HUES6 (cell line): ENCODE measurements around the gene TRAPPC5.

ENCODE experiments used
- H3K27ac ChIP-seq: 2 replicates; pipeline ENCODE4 v1.7.0; 2013; ENCODE audit warnings: low read depth, mild to moderate bottlenecking, low read length, inconsistent platforms
- H3K27me3 ChIP-seq: 2 replicates; pipeline ENCODE4 v1.6.1; 2013; ENCODE audit warnings: low read length; ENCODE audit not compliant: control insufficient read depth, insufficient read depth
- H3K36me3 ChIP-seq: 2 replicates; pipeline ENCODE4 v1.6.1; 2013; ENCODE audit warnings: low read length; ENCODE audit not compliant: control insufficient read depth, insufficient read depth
- H3K4me1 ChIP-seq: 2 replicates; pipeline ENCODE4 v1.6.1; 2013; ENCODE audit warnings: low read length; ENCODE audit not compliant: control insufficient read depth, insufficient read depth
- H3K4me3 ChIP-seq: 2 replicates; pipeline ENCODE4 v1.5.1; 2013; ENCODE audit warnings: low read depth, low read length
- H3K9ac ChIP-seq: one replicate; pipeline ENCODE4 v1.6.1; 2013; ENCODE audit warnings: mild to moderate bottlenecking, low read length
- H3K9me3 ChIP-seq: 2 replicates; pipeline ENCODE4 v1.6.1; 2013; ENCODE audit warnings: low read depth, low read length; ENCODE audit not compliant: control insufficient read depth, insufficient read depth

Gene TRAPPC5

DNA sequence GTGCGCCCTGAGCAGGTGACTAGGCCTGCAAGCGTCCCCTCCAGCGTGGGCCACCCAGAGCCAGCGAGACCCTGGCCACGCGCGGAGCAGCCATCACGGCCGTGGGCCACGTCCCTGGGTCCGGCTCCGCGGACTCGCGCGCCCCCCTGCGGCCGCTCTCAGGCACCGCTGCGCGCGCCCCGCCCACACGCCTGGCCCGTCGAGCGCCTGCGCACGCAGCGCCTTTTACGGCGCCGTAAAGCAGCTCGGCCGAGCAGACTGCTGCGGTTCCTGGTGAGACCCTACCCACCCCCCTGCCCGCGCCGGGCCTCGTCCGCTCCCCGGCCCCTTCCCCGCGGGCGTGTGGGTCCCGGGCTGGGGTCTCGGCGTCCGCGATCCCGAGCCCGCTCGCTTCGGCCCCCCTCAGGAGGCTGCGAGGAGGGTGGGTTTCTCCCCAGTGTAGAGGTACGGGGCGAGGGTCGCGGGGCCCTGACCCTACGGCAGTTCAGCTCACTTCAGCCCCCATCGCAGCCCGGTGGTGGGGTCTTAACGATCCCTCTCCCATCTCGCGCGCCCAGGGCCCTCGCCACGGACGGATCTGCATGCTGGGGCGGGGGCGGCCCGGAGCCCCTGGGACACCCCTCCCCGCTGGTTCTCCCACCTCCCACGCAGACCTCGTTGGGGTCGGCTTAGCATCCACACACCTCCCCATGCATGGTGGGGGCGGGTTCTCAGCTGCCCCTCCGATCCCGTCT, at the start of gene TRAPPC5:
Gene TRAPPC5 (plus strand): TSS at position 228 of the 734 bp plus-strand sequence. CDS start 1,421 bp downstream, outside the sequence.
- H3K36me3 ChIP-seq: peaks cover 10% of the 10 kb centered on the region
- no peaks in the 10 kb centered on the region for H3K9me3 ChIP-seq
- H3K27ac ChIP-seq: peak within 1 kb of the TSS; percentile 51; the same call in 1 of the 2 replicates
- peaks cover 10% of the 10 kb centered on the region for H3K4me1 ChIP-seq
- H3K9ac ChIP-seq: peak within 1 kb of the TSS; percentile 76
- peaks cover 40% of the 10 kb centered on the region for H3K27me3 ChIP-seq
- peak within 1 kb of the TSS; percentile 91 for H3K4me3 ChIP-seq

DNA sequence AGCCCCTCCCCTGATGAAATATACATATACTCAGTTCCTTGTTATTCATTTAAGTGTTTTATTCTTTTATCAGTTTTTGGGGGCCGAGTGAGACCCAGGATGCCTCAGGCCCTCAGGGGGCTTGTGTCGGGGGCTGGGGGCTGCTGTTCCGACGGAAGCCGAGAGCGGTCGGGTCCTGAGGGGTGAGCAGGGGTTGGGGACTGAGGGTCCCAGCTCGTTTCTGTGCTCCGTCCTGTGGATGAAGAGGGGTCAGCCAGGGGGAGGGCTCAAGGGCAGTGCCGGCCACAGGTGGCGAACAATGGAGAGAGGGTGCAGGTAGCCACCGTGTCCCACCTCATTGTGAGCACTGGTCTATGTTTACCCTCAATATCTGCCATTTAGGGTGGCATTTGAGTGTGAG, 49.1 kb upstream of the TRAPPC5 start:
- Histone ChIP-seq H3K9me3 (no peaks in the 10 kb centered on the region), H3K4me1 (peaks cover 4% of the 10 kb centered on the region), H3K27ac (no peak overlapping the region), H3K4me3 (no peak overlapping the region), H3K36me3 (peaks cover 20% of the 10 kb centered on the region), H3K9ac (no peak overlapping the region), H3K27me3 (peaks cover 26% of the 10 kb centered on the region)

DNA sequence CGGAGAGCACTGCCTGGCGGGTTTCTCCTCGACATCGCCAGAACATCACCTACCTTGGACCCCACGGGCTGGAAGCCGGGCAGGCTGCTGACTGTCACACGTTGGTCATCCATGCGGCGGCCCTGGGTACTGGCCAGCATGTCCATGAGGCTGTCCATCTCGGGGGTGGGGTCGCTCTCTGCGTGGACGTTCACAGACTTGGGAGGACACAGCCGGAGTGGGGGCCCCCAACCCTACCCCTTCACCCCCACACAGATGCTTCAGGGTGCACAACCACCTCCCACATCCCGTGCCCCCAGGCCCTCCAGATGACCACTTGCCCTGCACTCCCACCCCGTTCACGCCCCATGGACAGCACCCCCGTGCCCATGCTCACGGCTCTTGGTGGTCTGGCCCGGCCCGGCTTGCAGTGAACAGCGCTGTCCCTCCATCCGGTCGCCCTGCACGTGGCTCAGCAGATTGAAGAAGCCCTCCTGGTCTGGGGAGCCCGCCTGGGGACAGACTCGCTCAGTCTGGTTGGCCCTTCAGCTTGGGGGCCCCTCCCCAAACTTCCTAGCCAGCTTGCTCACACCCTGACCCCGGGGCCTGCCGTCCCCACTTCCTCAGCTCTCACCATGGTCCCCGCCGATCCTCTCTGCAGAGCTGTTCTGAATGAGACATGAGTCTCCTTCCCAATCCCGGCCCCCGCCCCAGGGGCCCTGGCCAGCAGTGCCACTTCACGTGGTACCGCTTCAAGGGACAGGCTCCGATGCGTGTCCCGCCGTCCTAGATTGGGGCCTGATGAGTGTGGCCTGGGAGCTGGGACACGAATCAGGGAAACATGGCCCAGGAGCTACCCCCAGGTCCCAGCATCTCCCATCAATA, 48.1 kb upstream of the TRAPPC5 start:
- Histone ChIP-seq H3K36me3 (peaks cover 13% of the 10 kb centered on the region; the same call in 1 of the 2 replicates), H3K4me1 (peaks cover 5% of the 10 kb centered on the region), H3K27ac (no peak overlapping the region), H3K9me3 (no peaks in the 10 kb centered on the region), H3K4me3 (no peak overlapping the region), H3K9ac (no peak overlapping the region), H3K27me3 (peaks cover 27% of the 10 kb centered on the region)

DNA sequence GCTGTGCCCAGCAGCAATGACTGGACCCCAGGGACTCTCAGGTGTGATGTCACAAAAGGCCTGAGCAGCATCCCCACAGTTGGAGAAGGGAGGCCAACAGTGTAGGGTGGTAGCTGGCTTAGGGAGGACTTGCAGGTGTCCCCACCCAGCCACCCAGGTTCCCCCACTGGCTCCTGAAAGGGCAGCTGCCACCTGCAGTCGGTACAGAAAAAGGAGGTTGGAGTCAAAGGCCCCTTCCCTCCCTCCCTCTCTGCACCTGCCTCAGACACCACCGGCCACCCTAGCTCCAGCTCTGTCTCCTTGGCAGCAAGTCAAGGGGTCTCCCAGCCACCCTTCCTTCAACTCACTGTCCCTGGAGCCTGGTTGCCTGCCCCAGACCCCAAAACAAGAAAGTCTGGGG, 46.9 kb upstream of the TRAPPC5 start, which contains the start of gene PCP2:
Gene PCP2 (minus strand): TSS at position 22 of the 400 bp plus-strand sequence. CDS start 262 bp downstream, outside the sequence.
- Histone ChIP-seq H3K4me1 (peaks cover 5% of the 10 kb centered on the region), H3K9me3 (no peaks in the 10 kb centered on the region)

DNA sequence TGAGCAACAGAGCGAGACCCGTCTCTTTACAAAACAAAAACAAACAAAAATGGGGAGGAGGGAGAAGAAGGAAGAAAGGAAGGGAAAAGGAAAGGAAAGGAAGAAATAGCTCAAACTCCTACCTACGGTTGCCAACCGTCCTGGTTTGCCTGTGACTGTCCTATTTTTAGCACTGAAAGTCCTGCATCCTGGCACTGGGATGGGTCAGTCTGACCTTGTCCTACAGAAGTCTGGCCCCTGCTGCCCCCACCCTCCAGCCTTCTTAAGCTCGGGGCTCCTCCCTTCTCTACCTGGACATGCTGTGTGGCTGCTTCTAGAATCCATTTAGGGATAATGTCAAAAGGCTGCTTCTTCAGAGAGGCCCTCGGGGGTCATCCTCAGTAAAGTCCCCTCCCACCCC, 45.0 kb upstream of the TRAPPC5 start:
- Histone ChIP-seq H3K27me3 (peaks cover 27% of the 10 kb centered on the region), H3K9me3 (no peaks in the 10 kb centered on the region; the same call in 1 of the 2 replicates), H3K9ac (no peak overlapping the region), H3K27ac (no peak overlapping the region), H3K36me3 (peaks cover 18% of the 10 kb centered on the region), H3K4me3 (no peak overlapping the region), H3K4me1 (peaks cover 5% of the 10 kb centered on the region)

More for the DNA sequence above, 46.9 kb upstream of the TRAPPC5 start, which contains the start of gene PCP2:
- Histone ChIP-seq H3K27ac (no peak within 1 kb of the TSS), H3K27me3 (peaks cover 27% of the 10 kb centered on the region), H3K4me3 (no peak within 1 kb of the TSS), H3K9ac (no peak within 1 kb of the TSS), H3K36me3 (peaks cover 10% of the 10 kb centered on the region; the same call in 1 of the 2 replicates)

DNA sequence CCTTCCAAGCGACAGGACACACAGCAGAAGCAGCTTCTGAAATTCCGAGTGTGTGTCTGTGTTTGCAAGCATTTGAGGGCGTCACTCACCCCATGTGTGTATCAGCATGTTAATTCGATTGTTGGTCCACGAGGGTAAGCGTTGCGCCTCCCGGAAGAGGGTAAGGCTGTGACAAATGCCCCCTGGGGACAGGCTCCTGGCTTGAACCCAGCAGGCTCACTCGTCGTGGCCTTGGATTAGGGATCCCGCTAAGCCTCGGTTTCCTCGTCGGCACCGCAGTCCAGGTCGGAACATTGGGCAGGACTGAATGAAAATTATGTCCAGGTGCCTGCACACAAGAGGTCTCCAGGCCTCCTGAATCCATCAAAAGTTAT, 44.3 kb upstream of the TRAPPC5 start:
- Histone ChIP-seq H3K27ac (no peak overlapping the region), H3K9me3 (no peaks in the 10 kb centered on the region; the same call in 1 of the 2 replicates), H3K27me3 (peaks cover 27% of the 10 kb centered on the region), H3K4me1 (peaks cover 5% of the 10 kb centered on the region), H3K9ac (no peak overlapping the region), H3K36me3 (peaks cover 18% of the 10 kb centered on the region), H3K4me3 (peak overlapping the region; percentile 72)

DNA sequence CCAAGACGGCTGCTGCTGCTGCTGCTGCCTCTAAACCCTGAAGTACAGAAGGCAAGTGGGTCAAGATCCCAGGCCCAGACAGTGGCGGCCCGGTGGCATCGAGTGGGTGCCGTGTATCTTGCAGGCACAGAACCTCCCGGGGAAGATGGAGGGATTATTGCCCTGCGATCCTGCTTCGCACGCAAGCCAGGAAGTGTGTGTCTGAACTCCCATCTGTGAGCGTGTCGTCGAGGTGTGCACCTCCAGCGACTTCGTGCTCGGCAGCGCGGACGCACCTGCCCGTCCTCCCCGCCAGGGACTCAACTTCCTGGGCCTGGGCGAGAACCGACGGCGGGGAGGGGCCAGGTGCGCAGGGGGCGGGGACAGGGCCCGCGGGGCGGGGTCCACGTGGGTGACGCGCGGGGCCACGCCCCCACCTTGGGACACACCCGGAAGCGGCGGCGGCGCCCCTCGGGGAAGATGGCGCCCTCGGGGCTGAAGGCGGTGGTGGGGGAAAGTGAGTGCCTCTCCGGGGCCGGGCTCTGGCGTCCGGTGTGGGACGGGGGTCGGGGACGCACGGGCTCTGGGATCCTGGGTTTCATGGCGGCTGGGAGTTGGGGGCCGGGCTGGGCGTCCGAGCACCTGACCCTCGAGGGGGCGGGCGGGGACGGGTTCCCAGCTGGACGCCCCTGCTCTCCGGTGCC, 43.8 kb upstream of the TRAPPC5 start, which contains the start of gene STXBP2:
Gene STXBP2 (plus strand): TSS at position 420 of the 683 bp plus-strand sequence. CDS start 40 bp downstream, at position 460.
- peak within 1 kb of the TSS; percentile 27 for H3K9ac ChIP-seq
- peak within 1 kb of the TSS; percentile 72 for H3K4me3 ChIP-seq

DNA sequence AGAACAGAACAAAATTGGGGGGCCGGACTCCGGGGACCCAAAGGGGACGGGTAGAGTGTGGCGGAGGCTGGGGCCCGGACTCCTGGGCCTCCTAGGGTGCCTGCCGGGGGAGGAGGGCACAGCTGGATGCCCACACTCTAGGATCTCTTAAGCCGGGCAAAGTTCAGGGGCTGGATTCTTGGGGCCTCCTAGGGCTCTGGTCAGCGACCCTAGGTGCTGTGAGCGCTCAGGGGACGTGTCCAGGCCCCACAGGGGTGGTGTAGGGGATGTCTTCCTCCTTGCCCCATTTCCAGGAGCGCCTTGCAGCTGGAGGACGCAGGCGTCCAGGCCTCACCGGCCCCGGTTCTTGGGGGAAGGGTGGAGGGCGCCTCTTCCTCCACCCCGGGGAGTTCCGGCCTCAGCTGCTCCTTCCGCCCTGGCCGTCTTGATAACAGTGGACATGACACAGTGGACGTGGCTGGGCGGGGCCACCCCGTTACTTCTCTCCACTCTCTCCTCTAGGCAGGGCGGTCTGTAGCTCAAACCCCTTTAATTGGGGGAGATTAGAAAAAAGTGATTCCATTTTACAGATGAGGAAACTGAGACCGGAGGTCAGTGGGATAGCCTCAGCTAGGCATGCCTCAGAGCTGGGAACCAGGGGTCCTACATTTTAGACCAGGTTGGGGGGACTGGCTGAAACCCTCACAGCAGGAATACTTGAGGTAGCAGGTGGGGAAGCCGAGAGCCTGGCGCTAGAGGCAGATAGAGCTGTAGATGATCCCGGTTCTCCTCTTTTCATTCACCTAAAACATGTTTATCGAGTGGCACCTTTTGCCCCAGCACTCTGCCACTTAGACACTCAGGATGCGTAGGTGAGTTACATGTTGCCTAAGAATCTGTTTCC, 43.0 kb upstream of the TRAPPC5 start:
- H3K9ac ChIP-seq: peak overlapping the region; percentile 27
- no peaks in the 10 kb centered on the region; the same call in 1 of the 2 replicates for H3K9me3 ChIP-seq
- peaks cover 27% of the 10 kb centered on the region for H3K27me3 ChIP-seq
- peak overlapping the region; percentile 72 for H3K4me3 ChIP-seq
- peaks cover 5% of the 10 kb centered on the region for H3K4me1 ChIP-seq
- 0 out of 2 replicates have a peak overlapping the region, but pooled peaks have one; percentile 13 for H3K27ac ChIP-seq
- peaks cover 13% of the 10 kb centered on the region for H3K36me3 ChIP-seq

More for the DNA sequence above, 43.8 kb upstream of the TRAPPC5 start, which contains the start of gene STXBP2:
- Histone ChIP-seq H3K27me3 (peaks cover 27% of the 10 kb centered on the region), H3K4me1 (peaks cover 5% of the 10 kb centered on the region), H3K36me3 (peaks cover 16% of the 10 kb centered on the region), H3K27ac (0 out of 2 replicates have a peak within 1 kb of the TSS, but pooled peaks have one; percentile 13), H3K9me3 (no peaks in the 10 kb centered on the region; the same call in 1 of the 2 replicates)

DNA sequence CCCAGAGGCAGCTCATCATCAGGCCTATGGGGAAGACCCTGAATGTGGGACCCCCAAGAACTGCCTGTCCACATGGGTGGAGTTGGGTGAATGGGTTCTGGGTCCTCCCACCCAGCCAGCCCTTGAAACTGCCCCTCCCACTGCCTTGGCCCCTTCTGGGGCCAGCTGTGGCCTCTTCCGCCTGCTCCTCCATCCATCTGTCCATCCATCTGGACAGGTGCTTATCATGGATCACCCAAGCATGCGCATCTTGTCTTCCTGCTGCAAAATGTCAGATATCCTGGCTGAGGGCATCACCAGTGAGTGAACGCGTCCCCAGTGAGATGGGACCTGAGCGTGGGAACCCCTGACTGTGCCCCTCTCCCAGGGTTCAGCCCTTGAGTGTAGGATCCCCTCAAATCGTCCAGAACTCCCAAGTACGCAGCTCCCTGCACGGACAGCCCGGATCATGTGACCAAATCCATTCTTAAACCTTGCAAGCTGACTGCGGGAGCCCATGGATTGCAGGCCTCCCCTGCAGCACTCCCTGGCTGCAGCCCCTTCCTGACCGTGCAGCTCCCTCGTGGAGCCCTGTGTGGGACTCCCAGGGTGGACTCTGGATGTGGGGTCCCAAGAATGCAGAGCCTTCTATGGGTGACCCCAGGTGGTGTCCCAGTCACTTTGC, 41.7 kb upstream of the TRAPPC5 start:
- peaks cover 11% of the 10 kb centered on the region for H3K36me3 ChIP-seq
- H3K9me3 ChIP-seq: no peaks in the 10 kb centered on the region; the same call in 1 of the 2 replicates
- H3K27me3 ChIP-seq: peaks cover 22% of the 10 kb centered on the region
- H3K4me3 ChIP-seq: no peak overlapping the region
- no peak overlapping the region for H3K9ac ChIP-seq
- peaks cover 5% of the 10 kb centered on the region for H3K4me1 ChIP-seq
- no peak overlapping the region for H3K27ac ChIP-seq
